Right renal cortex interstitium (tissue), 3 donors: ENCODE data around the gene GREB1. TPM values are rescaled to one million over a fixed set of nuclear protein-coding genes. Genes with fewer than 3 reads are reported as not detected.

Experiments
- DNase-seq, 3 donors: peaks; one replicate each; pipeline ENCODE4 v3.0.0-alpha.2; 2013; ENCODE audit warnings: low read depth in 3 of 3, low spot score in 2 of 3
- polyA plus RNA-seq, 3 donors: library from polyadenylated mRNA; unstranded; fragments of 120-200 nt; gene quantifications; one replicate each; pipeline ENCODE4 v1.2.1, GENCODE V29; 2013; ENCODE audit not compliant: insufficient read length in 3 of 3

GREB1 gene
- polyA plus RNA-seq, 3 donors, result 10.8 to 11.0 (median 10.8) TPM

DNA sequence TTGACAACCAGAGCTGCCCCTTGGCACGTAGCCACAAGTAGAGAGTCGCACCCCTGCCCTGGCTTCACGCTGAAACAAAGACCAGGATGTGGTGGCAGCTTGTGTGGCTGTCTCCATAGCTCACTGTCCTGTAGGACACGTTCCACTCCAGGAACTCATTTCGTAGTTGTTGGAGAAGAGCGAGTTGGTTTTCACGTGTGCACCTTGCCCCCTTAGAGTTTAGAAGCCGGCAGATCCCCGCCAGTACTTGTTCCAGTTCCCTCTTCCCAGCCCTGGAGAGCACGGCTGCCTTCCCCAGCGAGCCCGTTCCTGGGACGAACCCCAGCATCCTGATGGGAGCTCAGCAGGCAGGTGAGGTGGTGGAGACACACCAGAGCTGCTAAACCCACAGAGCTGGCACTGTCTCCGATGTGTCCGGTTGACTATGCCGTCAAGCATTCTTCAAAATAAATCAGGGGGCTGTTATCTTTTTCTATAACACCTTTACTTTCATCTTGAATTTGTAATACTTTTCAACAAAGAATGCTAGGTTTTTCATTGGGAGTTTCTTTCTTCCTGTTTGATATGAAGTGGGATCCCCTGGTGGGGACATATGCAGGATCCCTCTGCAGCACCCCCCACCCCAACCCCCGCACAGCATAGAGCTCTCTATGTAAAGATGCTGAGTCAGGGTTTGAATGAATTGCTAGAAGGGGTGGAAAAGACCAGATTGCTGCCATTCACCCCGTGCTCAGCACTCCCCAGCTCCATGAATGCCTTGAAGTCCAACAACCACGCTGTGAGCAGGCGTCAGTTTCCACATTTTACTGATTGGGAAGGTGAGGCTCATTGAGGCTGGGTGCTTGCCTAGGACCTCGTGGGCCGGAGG lies 44.5 kb downstream of the GREB1 start:
- DNase-seq, result no peak

GRCh38 chr2:11578986-11579774 lies 45.3 kb downstream of the GREB1 start:
- DNase-seq, result no peak

DNA sequence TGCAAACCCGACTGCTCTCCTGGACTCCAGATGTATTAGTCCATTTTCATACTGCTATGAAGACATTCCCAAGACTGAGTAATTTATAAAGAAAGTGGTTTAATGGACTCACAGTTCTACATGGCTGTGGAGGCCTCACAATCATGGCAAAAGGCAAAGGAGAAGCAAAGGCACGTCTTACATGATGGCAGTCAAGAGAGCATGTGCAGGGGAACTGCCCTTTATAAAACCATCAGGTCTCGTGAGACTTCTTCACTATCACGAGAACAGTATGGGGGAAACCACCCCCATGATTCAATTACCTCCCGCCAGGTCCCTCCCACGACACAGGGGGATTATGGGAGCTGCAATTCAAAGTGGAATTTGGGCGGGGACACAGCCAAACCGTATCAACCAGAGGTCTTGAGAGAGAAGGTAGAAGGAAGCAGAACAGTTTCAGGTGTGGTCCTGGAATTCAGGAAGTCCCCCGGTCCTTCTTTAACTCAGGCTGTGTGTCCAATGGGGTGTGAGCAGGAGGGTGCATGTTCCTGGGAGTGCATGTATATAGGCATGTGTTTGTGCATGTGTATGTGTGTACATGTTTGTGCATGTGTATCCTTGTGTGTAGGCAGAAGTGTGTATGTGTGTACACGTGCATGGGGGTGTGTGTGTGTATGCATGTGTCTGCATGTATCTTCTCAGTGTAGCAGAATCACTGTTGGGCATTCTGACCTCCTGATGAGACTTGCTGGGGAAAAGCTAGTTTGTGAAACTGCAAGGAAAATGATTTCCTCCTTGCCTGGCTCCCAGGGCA lies 46.2 kb downstream of the GREB1 start:
- DNase-seq, result no peak

DNA sequence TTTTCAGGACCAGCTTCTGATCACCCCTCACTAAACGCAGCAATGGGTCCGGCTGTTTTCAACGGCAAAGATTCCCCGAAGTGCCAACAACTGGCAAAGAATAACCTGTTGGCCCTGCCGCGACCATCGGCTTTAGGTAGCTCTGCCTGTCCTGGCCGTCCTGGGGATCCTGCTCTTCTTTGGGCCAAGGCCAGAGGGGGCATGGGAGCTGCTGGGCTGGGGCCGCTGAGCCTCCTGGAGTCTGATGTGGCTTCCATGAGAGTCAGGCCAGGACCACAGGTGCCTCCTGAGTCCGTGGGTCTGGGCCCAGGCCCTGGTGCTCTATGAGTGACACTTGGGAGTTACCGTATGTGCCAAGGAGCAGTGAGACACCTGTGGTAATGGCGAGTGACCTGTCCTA lies 46.9 kb downstream of the GREB1 start:
- DNase-seq, result no peak

- no peak for DNase-seq
Measured at GRCh38 chr2:11581124-11581796, 47.4 kb downstream of the GREB1 start.

DNA sequence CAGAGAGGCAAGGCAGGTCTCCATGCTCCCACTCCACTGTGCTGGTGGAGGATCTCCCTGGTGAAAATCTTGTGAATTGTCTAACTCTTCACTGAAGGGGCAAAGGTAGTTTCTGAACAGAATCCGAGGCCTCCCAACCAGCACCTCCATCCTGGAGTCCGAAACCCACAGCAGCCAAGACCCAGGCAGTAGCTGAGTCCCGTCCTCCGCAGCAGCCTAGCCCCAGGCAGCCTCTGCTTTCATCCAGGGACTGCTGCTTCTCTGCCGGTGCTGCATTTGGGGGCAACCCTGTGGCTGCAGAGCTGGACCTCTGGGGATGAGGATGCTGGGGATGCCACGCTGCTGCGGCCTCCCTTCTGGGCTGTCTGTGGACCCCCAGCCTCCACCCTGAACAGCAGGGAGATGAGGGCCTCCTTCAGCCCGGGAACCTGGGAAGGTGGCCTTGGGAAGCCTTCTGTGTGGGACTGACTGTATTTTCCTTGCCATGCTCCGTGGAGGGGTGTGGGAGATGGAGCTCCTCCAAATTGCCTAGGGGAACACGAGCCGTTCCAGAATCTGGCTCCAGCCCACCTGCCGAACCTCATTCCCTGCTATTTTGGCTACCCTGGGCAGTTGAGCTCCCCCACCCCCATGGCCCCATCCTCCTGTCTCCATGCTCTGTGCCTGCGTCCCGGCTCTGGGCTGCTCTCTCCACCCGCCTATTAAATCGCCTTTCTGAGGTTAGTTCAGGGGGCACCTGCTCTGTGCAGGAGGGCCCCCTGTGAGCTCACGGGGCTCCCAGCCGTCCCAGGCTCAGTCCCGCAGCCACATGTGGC lies 48.2 kb downstream of the GREB1 start:
- no peak for DNase-seq

DNA sequence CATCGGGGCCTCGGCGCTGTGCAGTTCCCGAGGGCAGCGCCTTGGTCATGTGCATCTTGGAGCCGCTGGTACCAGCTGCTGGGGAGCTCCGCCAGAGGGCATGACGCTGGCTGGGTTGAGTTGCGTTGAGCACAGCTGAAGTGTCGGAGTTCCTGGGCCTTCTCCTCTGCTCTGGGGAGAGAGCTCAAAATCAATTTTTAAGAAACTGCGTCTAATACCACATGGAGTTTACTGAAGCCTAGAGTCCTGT lies 48.7 kb downstream of the GREB1 start:
- no peak for DNase-seq

GRCh38 chr2:11582862-11583752 lies 49.3 kb downstream of the GREB1 start:
- peak in 1 of 3 donors; percentile 36 for DNase-seq

- DNase-seq, result peak in 1 of 3 donors; percentile 48
Measured at GRCh38 chr2:11583840-11584524, 50.1 kb downstream of the GREB1 start.

DNA sequence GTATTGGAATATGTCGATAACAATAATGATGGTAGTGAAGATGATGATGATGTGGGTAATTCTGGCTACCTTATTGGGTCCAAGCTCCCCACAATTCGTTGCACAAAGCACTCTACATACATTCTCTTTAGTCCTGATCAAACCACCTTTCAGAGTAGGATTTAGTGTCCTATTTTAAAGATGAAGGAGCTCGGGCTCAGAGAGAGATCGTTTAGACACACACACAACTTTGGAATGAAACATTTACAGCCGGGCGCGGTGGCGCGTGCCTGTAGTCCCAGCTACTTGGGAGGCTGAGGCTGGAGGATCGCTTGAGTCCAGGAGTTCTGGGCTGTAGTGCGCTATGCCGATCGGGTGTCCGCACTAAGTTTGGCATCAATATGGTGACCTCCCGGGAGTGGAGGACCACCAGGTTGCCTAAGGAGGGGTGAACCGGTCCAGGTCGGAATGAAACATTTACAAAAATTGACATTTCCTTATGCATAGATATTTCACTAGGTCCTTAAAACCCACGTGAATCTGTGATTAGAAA lies 50.7 kb downstream of the GREB1 start:
- DNase-seq, result no peak

- no peak for DNase-seq
Measured at GRCh38 chr2:11585071-11585470, 51.2 kb downstream of the GREB1 start.

DNA sequence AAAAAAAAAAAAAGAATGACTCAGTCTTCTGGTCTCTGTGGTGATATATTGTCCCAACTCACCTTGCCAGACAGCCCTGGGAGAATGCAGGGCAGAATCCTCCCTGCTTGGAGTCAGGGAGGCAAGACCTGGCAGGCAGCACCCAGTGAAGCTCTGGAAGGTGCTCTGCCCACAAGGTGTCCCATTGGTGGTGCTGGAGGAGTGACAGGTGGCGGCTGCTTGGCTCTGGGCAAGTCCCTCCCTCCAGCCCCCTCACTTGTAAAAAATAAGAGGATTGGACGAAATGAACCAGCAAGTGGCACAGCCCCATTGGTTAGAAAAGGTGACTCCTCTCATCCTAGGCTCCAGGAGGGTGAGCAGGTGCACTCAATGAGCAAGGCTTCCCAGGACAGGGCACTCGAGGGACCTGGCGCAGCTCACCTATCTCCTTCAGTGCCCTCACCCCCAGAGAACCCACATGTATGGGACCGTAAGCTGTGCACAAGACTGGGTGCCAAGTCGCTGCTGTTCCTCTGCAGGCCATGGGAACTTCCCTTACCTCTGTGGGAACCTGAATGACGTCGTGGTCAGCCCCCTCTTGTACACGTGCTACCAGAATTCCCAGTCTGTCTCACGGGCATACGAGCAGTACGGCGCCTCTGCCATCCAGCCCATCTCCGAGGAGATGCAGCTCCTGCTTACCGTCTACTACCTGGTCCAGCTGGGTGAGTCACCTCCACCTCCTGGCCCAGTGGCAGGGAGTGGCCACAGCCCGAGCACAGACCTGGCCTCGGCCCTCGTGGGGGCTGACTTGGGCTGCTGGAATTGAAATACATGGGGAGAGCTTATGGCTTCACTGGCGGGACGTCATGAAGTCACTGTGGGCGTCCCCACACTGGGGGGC lies 54.6 kb downstream of the GREB1 start:
- no peak for DNase-seq

GRCh38 chr2:11589316-11589940 lies 55.6 kb downstream of the GREB1 start:
- no peak for DNase-seq

DNA sequence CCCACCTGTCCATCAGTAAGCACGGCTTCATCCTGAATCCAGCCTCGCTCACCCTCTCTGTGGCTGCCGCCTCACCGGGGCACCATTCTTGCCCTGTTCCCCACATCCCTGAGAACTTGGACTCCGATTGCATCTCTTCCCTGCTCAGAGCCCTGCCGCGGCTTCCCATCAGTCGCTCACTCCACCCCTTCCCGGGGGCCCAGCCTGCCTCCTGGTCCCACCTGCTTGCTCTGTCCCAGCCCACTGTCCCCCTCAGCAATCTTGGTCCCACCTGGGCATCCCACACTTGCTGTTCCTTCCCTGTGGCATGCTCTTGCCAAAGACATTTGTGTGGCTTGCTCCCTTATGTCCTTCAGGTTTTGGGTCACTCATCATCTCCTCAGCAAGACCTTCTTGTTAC lies 56.3 kb downstream of the GREB1 start:
- DNase-seq, result no peak

GRCh38 chr2:11591091-11591490 lies 57.2 kb downstream of the GREB1 start:
- DNase-seq, result no peak

GRCh38 chr2:11592671-11593574 lies 59.1 kb downstream of the GREB1 start:
- DNase-seq, result no peak
